Pons (tissue), 1 donor: Measurements from ENCODE around the gene ZNF441.
"Not testable (repeated sequence)": the region's sequence is repeated elsewhere in the genome, so short reads cannot be mapped to it uniquely, and the experiment has no call there.

ENCODE experiments used
- DNase-seq: peaks from one replicate; pipeline ENCODE4 v3.0.0-alpha.2; 2016; ENCODE audit warnings: low spot score

ZNF441 gene

DNA sequence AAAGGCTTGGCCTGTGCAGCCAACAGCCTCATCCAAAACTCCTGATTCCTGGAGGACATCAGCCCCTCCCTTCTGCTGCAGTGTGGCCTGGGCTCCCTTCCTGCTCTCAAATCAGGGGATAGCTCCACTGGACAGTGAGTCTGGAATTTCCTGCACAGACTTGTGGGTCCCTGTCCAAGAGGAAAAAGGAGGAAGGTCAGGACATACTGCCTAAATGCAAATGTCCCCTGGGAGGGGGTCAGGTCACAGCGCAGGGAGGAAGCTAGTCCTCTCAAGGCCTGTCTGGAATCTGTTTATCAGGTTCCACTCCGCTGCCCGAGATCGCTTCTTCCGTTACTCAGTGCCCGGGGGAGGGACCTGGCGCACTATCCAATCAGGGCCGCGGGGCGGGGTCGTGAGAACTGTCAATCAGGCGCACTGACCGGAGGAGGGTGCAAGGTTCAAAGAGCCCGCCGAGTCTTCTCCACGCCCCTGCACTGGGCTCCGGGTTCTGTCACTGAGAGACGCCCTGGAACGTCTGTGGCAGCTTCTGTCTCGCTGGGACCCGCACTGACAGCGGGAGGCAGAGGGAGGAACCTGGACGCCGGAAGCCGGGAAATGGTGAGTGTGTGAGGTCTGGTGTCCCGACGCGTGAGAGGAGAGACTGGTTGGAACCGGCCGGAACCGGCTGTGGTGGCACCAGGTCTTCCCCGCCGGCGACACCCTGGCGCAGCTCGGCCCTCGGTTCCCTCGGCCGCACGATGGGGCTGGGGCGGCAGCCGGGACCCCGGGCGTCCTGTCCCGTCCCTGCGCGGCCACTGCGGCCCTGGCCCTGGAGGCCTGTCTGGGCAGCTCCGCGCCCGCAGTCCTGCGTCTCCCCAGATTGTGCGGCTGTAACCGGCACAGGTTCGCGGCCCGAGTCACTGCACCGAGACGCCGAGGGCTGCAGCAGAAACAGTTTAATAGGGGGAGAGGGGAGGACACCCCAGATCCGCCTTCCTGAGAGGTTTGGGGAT lies at the start of gene ZNF441:
Gene ZNF441, plus strand, starts transcription at position 404 of the 995 bp plus-strand sequence. Its CDS starts 194 bp downstream, at position 598.
- DNase-seq = peak; percentile 97

DNA sequence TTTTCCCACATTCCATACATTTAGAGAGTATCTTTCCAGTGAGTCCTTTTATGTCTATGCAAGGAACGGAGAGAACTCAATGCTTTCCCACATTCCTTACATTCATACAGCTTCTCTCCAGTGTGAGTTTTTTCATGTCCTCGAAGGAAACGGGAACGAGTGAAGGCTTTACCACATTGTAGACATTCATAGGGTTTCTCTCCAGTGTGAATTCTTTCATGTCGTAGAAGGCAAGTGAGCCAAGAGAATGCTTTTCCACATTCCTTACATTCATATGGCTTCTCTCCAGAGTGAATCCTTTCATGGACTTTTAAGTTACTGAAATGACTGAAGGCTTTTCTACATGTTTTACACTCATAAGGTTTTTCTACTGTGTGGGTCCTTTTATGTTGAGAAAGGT lies 45.1 kb upstream of the ZNF441 start:
- no peak for DNase-seq

DNA sequence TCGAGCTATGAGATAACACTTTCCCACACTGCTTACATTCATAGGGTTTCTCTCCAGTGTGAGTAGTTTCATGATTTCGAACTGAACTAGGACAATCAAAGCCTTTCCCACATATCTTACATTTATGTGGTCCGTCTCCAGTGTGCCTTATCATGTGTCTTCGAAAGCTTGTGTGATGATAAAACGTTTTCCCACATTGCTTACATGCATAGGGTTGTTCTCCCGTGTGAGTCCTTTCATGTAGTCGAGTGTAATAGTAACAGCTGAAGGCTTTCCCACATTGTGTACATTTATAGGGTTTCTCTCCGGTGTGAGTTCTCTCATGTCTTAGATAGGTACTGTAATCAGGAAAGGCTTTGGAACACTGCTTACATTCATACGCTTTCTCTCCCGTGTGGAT lies 44.4 kb upstream of the ZNF441 start:
- no peak for DNase-seq

DNA sequence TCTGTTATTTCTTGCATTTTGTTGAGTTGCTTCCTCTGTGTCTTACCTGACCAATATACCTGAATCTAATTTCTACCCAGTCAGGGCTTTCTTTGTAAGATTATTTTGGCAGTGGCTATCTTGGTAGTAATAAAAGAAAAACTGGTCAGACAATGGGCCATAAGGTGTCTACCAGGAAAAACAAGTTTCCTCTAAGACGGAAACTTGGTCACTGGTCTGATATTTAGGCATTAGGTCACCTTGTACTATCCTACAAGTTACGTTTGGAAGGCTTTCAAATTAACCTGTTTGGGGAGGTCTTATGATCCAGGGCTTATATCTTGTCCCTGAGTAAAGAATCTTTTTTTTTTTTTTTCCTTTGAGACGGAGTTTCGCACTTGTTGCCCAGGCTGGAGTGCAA lies 37.2 kb upstream of the ZNF441 start:
- DNase-seq = no peak

DNA sequence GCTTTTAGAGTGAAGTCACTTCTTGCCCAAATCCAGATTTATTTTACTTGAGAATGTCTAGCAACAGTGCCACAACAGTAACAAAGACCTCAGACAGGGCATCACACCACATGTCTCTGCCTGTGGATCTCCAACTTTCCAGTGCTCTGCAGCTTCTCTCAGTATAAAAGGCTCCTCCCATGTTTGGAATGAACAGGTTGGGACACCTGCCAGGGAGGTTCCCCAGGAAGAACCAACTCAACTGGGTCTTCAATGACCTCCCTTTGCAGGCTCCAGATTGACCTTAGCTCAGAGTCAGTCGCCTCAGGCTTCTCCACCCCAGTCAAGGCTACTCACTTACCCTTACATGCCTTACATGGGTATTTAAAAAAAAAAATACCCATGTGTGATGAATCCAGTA lies 31.4 kb upstream of the ZNF441 start:
- DNase-seq = no peak

DNA sequence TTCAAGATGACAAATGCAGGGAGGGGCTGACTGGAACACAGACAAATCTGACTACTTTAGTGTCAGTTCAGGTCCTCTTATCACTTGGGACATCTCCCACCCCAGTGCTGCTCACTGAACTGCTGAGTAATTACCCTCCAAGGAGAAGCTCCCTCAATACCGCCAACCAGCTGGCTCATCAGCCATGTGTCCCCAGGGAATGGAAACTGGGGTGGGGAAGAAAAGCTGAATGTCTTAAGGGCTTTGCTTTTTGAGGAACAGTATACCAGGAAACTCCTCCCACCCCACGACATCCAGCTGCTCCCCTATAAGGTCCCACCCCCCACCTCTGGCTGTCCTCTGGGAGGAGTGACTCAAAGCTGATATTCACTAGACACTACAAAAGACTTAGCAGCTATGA lies 30.1 kb upstream of the ZNF441 start:
- DNase-seq = peak; percentile 8

DNA sequence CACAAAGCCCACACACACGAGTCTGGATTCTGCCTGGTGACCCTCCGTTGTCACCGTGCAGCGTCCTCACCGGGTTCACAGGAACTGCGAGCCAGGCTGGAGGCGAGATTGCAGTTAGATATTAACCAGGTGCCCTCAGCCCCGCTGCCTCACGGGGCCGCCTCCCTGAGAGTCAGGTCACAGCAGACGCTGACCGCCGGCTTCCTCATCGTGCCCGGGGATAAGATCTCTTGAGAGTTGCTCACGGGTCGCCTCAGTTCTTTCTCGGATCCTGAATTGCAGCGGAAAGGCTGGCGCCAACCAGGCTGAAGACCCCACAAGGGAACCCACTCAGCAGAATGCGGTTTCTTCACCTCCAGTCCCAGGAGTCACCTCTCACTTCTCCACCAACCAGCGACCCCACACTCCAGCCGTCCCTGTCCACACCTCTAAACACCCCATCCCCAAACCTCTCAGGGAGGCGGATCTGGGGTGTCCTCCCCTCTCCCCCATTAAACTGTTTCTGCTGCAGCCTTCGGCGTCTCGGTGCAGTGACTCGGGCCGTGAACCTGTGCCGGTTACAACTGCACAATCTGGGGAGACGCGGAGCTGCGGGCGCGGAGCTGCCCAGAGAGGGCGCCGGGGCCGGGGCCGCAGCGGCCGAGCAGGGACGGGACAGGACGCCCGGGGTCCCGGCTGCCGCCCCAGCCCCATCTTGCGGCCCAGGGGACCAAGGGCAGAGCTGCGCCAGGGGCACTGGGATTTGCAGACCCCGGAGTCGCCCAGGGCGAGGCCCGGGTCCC lies 28.6 kb upstream of the ZNF441 start:
- no peak for DNase-seq

DNA sequence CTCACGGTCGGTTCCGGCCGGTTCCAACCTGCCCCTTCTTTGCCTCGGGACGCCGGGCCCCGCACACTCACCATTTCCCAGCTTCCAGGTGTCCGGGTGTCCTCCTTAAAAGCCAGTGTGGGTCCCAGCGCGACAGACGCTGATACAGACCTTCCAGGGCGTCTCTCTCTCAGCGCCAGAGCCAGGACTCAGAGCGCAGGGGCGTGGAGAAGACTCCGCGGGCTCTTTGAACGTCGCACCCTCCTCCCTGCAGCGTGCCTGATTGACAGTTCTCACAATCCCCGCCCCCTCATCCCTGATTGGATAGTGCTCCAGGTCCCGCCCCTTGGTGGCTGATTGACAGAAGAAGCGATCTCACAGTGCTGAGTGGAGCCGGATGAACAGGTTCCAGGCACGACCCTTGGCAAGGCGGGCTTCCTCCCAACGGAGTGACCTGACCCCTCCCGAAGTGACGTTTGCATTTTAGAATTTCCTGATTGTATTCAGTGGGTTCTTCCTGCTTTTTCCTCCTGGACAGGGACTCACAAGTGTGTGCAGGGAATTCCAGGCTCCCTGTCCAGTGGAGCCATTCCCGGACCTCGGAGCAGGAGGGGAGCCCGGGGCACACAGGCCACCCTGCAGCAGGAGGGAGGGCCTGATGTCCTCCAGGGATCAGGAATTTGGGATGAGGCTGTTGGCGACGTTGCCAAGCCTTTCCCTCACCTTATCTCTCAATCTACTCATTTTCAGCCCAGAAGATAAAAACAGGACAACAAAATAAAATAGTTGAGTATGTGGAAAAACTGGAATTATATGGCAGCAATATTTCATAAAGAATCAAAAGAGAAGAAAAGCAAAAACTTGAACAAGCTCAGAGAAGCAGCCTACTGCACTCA lies 27.8 kb upstream of the ZNF441 start, which contains the start of gene ZNF823:
Gene ZNF823, minus strand, starts transcription at position 201 of the 875 bp plus-strand sequence. Its CDS starts 127 bp downstream, at position 74.
- DNase-seq = peak; percentile 100

DNA sequence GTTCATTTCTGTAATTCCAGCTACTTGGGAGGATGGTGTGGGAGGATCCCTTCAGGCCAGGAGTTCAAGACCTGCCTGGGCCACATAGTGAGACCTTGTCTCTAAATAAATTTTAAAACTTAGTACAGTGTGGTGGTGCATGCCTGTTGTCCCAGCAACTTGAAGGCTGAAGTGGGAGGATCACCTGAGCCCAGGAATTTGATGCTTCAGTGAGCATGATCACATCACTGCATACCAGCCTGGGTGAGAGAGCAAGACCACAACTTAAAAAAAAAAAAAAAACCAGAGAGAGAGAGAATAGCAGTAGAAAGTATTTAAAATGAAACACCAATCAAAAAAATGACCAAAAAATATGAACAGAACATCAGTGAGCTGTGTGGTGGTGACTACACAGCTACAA lies 20.9 kb upstream of the ZNF441 start:
- DNase-seq = no peak

DNA sequence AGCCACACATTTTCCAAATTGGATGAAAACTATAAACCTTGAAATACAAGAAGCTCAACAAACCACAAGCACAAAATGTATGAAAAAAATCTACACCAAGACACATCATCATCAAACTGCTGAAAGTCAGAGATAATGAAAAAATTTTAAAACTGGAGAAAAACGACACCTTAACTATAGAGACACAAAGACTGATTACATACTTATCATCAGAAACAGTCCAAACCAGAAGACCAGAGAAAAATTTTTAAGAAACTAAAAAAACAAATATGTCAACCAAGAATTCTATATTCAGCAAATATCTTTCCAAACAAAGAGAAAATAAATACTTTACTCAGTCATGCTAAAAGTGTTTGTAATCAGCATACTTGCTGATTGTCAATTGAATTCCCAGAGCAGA lies 19.5 kb upstream of the ZNF441 start:
- no peak for DNase-seq

DNA sequence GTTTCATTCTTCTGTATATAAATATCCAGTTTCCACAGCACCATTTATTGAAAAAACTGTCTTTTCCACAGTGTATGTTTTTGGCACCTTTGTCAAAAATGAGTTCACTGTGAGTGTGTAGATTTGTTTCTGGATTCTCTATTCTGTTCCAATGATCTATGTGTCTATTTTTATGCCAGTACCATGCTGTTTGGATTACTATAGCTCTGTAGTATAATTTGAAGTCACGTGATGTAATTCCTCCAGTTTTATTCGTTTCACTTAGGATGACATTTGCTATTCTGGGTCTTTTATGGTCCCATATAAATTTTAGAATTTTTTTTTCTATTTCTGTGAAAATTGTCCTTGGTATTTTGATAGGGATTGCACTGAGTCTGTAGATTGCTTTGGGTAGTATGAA lies 17.0 kb upstream of the ZNF441 start:
- no peak for DNase-seq

DNA sequence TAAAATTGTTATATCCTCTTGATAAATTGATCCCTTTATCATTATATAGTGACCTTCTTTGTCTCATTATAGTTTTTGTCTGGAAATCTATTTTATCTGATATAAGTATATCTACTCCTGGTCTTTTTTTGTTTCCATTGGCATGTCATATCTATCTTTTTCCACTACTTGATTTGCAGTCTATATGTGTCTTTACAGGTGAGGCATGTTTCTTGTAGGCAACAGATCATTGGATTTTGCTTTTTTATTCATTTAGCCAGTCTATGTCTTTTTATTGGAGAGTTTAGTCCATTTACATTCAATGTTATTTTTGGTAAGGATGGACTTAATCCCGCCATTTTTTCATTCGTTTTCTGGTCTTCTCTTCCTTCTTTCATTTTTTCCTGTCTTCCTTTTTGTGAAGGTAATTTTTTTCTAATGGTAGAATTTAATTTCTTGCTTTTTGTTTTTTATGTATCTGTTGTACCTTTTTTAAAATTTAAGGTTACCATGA lies 14.5 kb upstream of the ZNF441 start:
- no peak for DNase-seq

DNA sequence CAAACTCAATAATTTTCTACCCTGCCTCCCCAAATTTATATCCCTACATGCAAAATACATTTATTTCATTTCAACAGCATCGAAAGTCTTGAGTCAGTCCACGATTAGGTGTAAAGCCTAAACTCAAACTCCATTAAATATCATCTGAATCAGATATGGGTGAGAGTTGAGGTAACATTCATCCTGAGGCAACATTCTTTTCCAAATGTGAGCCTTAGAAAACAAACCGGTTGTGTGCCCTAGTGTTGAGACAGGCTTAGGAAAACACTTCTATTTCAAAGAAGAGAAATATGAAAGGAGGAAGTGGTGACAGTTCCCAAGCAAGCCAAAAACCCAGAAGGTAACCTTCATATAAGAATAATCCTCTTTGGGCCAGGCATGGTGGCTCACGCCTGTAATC lies 12.1 kb upstream of the ZNF441 start:
- no peak for DNase-seq

DNA sequence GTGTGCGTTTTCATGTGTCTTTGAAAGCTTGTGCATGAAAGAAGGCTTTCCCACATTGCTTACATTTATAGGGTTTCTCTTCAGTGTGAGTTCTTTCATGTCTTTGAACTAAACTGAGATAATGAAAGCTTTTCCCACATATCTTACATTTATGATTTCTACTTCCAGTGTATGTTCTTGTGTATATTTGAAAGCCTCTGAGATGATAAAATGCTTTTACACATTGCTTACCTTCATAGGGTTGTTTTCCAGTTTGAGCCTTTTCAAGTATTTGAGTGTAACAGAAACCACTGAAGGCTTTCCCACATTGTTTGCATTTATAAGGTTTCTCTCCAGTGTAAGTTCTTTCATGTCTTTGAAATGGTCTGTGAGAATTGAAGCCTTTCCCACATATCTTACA lies 9.8 kb upstream of the ZNF441 start:
- no peak for DNase-seq

DNA sequence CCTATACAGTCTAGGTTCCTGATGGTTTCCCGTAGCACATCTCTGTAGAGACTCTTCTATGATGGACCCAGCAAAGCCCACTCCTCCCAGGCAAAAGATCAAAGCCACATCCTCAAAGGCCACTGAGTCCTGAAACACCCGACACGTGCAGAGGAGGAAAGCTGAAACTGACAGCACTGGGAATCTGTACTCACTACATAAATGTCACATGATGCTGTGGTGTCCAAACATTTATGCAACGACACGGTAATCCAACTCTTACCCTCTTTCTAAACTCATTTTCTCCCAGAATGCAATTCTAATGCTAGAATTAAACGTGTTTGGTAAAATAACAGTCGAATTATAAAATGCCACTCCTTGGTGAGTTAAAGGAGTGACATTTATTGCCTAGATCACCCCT lies 7.0 kb upstream of the ZNF441 start:
- no peak for DNase-seq

DNA sequence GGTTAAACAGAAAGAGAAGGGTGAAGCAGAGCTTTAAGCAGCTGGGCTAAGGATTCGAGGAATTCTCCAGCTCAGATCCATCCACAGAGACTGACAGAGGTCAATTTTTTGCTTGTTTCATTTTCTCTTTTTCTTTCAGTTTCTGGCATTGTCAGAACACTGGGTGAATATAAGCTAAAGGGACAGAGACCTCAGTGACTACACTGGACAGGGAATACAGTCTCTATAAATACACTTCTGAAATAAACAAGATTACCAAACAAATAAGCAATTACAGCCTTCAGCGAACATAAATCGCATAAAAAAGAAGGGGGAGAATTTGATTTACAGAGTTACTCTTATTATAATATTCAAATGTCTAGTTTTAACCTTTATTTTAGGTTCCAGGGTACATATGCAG lies 3.7 kb upstream of the ZNF441 start:
- DNase-seq = no peak

DNA sequence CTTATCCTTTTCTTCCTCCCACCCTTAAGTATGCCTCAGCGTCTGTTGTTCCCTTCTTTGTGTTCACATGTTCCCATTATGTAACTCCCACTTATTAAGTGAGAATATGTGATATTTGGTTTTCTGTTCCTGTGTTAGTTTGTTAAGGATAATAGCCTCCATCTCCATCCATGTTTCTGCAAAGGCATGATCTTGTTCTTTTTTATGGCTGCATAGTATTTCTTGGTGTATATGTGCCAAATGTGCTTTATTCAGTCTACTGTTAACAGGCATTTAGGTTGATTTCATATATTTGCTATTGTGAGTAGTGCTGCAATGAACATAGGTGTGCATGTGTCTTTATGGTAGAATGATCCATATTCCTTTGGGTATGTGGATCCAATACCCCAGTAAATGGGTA lies 3.2 kb upstream of the ZNF441 start:
- DNase-seq = no peak

DNA sequence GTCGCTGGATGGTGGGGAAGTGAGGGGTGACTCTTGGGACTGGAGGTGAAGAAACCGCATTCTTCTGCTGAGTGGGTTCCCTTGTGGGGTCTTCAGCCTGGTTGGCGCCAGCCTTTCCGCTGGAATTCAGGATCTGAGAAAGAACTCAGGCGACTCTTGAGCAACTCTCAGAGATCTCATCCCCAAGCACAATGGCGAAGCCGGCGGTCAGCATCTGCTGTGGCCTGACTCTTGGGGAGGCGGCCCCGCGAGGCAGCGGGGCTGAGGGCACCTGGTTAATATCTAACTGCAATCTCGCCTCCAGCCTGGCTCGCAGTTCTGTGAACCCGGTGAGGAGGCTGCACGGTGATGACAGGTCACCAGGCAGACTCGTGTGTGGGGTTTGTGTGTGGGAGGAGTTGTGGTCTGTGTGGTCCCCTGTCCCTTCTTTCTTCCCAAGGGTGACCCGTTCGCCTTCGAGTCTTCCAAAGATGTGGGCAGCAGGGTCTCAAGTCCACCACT lies 883 bp downstream of the ZNF441 start:
- peak; percentile 9 for DNase-seq

DNA sequence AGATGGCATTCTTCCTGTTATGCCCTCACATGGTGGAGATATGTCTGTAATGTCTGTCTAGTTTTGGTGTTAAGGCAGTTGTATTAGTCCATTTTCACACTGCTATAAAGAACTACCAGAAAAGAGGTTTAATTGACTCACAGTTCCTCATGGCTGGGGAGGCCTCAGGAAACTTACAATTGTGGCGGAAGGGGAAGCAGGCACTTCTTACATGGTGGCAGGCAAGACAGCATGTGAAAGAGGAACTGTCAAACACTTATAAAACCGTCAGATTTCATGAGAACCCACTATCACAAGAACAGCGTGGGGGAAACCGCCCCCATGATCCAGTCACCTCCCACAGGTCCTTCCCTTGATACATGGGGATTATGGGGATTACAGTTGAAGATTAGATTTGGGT lies 3.2 kb downstream of the ZNF441 start:
- no peak for DNase-seq

DNA sequence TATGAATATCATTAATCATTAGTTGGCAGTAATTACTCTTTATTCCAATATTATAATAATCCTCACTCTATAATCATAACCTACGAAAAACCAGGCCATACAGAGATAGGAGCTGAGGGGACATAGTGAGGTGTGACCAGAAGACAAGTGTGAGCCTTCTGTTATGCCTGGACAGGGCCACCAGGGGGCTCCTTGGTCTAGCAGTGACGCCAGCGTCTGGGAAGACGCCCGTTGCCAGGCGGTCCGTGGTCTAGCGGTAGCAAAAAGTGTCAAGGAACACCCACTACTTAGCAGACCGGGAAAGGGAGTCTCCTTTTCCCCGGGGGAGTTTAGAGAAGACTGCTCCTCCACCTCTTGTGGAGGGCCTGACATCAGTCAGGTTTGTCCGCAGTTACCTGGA lies 4.7 kb downstream of the ZNF441 start:
- DNase-seq = not testable (repeated sequence)

DNA sequence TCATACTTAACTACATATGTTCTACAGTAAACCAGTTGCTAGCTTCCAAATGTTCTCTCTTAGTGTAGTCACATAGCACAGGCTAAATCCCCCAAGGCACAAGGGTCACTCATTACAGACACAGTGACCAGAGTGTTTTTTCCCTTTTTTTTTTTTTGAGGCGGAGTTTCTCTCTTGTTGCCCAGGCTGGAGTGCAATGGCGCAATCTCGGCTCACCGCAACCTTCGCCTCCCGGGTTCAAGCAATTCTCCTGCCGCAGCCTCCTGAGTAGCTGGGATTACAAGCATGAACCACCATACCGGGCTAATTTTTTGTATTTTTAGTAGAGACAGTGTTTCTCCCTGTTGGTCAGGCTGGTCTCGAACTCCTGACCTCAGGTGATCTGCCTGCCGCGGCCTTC lies 9.9 kb downstream of the ZNF441 start:
- not testable (repeated sequence) for DNase-seq
